Activated T-cell treated with anti-CD3 and anti-CD28 coated beads, Interleukin-2, amount 50 U/mL, for 4 hours (primary cell): Measurements from ENCODE around the gene SLBP. TPM values are rescaled to one million over a fixed set of nuclear protein-coding genes. Genes with fewer than 3 reads are reported as not detected.
"Not testable (repeated sequence)": the region's sequence is repeated elsewhere in the genome, so short reads cannot be mapped to it uniquely, and the experiment has no call there.

Experiments
- ATAC-seq, 2 donors: fragments of 200-7000 bp; cut with Tn5 transposase; one replicate each; pipeline ENCODE4 v1.10.0; 2021
- DNase-seq: peaks from one replicate; pipeline ENCODE4 v3.0.0-alpha.2; 2020
- H3K27me3 Mint-ChIP-seq: one replicate; pipeline ENCODE4 v1.8.0; 2021; ENCODE audit warnings: low read depth, mixed read lengths
- H3K36me3 Mint-ChIP-seq: one replicate; pipeline ENCODE4 v1.8.0; 2022; ENCODE audit warnings: mixed read lengths; ENCODE audit not compliant: insufficient read depth
- H3K4me1 Mint-ChIP-seq: one replicate; pipeline ENCODE4 v1.8.0; 2021; ENCODE audit warnings: low read depth, mixed read lengths
- H3K4me3 Mint-ChIP-seq: one replicate; pipeline ENCODE4 v1.8.0; 2021; ENCODE audit warnings: mild to moderate bottlenecking, moderate library complexity, mixed read lengths
- H3K9me3 Mint-ChIP-seq: one replicate; pipeline ENCODE4 v1.8.0; 2021; ENCODE audit warnings: mixed read lengths
- total RNA-seq, 3 donors: library from RNA; stranded (reverse); gene quantifications; one replicate each; pipeline ENCODE4 v1.2.1, GENCODE V29; 2021

SLBP gene
- total RNA-seq, 3 donors from 2014 or later = 131 to 171 (median 147) TPM

DNA sequence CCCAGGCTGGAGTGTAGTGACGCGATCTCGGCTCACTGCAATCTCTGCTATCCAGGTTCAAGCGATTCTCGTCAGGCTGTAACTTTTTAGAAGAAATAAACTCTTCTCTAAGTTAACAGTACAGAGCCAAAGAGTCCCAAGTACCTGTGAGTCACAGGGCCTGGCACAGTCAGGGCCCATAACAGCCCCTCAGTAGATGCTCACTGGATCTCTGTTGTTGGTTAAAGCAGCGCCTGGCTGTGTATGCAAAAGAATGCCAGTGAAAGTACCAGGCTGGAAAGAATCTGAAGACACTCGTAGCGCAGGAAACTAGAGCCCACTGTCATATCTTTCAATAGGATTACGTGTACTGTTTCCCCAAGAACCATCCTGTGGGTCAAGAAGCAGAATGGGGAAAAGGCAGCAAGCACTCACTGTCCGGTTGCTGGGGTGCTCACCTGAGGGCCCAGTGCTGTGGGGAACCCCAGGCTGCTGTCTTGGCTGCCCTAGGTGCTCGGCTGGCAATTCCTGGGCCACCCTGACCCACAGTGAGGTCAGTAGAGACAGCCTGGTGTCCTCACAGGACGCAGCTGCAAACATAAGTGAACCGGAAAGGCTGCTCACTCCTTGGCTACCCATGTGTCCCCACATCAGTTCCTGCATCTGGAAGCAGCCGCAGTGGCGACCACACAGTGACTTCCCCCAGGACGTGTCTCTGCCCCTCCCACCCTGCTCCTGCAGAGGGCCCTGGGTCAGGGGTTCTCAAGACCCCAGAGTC lies 3.1 kb upstream of the SLBP start:
- peaks cover 49% of the 10 kb centered on the region for H3K4me1 Mint-ChIP-seq
- ATAC-seq = no peak
- no peaks in the 10 kb centered on the region for H3K9me3 Mint-ChIP-seq
- no peaks in the 10 kb centered on the region for H3K27me3 Mint-ChIP-seq
- H3K4me3 Mint-ChIP-seq = peak overlapping the region; percentile 98
- no peak for DNase-seq
- H3K36me3 Mint-ChIP-seq = peaks cover 9% of the 10 kb centered on the region

DNA sequence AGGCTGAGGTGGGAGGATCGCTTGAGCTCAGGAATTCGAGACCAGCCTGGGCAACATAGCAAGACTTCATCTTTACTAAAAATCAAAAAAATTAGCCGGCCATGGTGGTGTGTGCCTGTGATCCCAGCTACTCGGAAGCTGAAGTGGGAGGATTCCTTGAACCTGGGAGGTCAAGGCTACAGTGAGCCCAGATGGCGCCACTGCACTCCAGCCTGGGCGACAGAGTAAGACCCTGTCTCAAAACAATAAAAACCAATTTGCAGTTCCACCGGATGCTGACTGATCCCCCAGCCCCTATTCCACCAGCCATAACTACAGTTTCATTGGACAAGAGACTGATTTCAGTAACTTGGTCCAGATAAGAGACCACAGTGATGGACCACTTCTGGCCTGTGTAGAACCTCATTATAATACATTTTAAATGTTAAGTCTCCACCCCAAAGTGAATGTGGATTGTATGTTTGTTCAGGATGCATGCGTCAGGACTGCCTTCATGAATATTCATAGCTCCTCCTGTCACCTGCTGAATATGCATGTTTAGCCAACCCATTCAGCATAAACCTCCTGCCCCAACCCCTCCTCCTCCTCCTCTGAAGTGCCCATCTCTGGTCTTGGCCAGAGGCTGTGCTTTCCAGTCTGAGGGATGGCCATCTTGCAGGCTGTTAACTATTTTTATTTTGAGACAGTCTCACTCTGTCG lies 2.3 kb upstream of the SLBP start:
- H3K27me3 Mint-ChIP-seq = no peaks in the 10 kb centered on the region
- H3K4me1 Mint-ChIP-seq = peaks cover 52% of the 10 kb centered on the region
- no peak for DNase-seq
- peaks cover 13% of the 10 kb centered on the region for H3K36me3 Mint-ChIP-seq
- ATAC-seq = no peak
- no peaks in the 10 kb centered on the region for H3K9me3 Mint-ChIP-seq
- H3K4me3 Mint-ChIP-seq = peak overlapping the region; percentile 98

- Mint-ChIP-seq H3K9me3 (no peaks in the 10 kb centered on the region), H3K4me1 (peaks cover 53% of the 10 kb centered on the region), H3K4me3 (peak overlapping the region; percentile 98), H3K36me3 (peaks cover 17% of the 10 kb centered on the region), H3K27me3 (no peaks in the 10 kb centered on the region)
- DNase-seq (no peak), ATAC-seq (peak; percentile 1)
Observed at GRCh38 chr4:1713003-1713851, 1.1 kb upstream of the SLBP start.

DNA sequence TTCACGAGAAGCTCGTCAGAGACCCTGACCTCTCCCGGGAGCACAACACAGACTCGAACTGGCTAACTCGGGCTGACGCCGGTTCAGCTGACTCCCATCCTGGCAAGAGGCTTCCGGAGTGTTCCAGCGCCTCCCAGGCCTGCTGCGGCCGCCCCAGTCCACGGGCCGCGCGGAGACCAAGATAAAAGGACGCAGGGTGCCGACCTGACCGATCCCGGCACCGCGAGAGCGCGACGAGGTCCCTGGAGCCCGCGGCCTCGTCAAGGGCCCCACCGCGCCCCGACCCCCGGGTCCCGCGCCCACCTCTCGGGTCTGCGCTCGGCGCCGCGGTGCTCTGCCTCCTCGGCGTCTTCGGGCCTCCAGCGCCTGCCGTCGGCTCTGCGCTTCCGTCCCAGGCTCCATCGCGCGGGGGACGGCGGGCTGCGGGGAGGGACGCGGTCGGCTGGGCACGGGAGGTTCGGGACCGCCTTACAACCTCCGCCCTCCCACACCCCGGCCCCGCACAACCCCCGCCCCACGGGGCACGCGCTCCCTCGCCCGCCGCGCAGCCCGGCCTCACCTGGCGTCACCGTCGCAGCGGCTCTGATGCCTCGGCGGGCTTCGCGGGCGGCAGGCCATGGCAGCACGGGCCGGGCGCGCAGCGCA lies 426 bp downstream of the SLBP start:
- Mint-ChIP-seq H3K4me1 (peaks cover 54% of the 10 kb centered on the region), H3K36me3 (peaks cover 19% of the 10 kb centered on the region), H3K4me3 (peak overlapping the region; percentile 99), H3K9me3 (no peaks in the 10 kb centered on the region), H3K27me3 (no peaks in the 10 kb centered on the region)
- ATAC-seq (peak; percentile 29 to 35), DNase-seq (no peak)

DNA sequence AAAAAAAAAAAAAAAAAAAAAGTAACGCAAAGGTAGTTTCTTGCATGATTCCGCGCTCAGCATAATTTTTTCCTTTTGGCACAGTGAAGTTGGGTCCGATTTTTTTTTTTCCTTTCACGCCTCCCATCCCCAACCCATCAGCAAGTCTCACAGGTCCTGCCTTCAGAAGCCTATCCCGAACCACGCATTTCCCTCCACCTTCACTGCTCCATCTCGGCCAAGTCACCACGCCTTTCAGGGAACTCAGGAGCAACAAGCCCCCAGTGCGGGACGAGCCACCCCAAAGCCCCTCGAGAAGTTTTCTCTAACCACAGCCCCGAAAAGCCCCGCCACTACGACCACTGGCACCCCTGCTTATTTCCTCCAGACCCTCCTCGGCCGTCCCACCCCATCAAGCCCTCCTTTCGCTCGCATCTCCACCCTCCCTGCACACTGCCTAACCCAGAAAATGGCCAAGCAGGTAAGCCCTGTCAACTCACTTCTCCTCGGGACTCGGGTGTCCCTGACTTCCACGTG lies 1.0 kb downstream of the SLBP start:
- H3K4me3 Mint-ChIP-seq = peak overlapping the region; percentile 99
- peaks cover 54% of the 10 kb centered on the region for H3K4me1 Mint-ChIP-seq
- DNase-seq = no peak
- no peaks in the 10 kb centered on the region for H3K9me3 Mint-ChIP-seq
- ATAC-seq = no peak
- H3K27me3 Mint-ChIP-seq = no peaks in the 10 kb centered on the region
- peaks cover 23% of the 10 kb centered on the region for H3K36me3 Mint-ChIP-seq

DNA sequence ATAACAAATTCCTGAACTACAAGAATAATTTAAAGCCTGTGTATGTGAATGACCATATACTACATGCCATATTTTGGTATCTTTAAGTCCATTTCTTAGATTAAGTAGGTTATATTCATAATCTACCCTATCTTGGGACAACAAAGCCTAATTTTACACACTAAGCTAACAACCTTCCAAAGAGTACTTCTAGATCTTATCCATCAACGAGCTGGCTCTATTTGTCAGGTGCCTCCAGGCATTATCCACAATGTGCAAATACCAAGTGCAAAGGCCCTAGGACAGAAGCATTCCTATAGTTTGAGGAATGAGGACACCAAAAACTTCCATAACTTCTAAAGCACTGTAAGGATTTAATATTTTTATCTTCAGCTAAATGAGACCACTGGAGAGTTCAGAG lies 3.5 kb downstream of the SLBP start:
- ATAC-seq (no peak), DNase-seq (no peak)
- no peaks in the 10 kb centered on the region for H3K27me3 Mint-ChIP-seq
- peak overlapping the region; percentile 40 for H3K4me3 Mint-ChIP-seq
- H3K4me1 Mint-ChIP-seq = peaks cover 47% of the 10 kb centered on the region
- peaks cover 36% of the 10 kb centered on the region for H3K36me3 Mint-ChIP-seq
- H3K9me3 Mint-ChIP-seq = no peaks in the 10 kb centered on the region

DNA sequence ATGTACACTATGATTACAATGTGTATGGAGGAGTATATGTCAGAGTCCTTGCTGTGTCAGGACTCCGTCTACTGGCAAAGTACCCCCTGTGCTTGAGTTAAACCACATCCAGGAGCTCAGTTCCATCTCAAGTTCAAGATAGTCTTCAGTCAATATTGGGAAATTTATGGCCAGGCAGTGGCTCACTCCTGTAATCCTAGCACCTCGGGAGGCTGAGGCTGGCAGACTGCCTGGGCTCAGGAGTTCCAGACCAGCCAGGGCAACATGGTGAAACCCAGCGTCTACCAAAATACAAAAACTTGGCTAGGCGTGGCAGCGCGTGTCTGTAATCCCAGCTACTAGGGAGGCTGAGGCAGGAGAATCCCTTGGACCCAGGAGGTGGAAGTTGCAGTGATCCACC lies 5.8 kb downstream of the SLBP start:
- Mint-ChIP-seq H3K27me3 (no peaks in the 10 kb centered on the region), H3K9me3 (no peaks in the 10 kb centered on the region), H3K4me1 (peaks cover 46% of the 10 kb centered on the region), H3K36me3 (peaks cover 42% of the 10 kb centered on the region), H3K4me3 (no peak overlapping the region)
- DNase-seq (no peak), ATAC-seq (no peak)

DNA sequence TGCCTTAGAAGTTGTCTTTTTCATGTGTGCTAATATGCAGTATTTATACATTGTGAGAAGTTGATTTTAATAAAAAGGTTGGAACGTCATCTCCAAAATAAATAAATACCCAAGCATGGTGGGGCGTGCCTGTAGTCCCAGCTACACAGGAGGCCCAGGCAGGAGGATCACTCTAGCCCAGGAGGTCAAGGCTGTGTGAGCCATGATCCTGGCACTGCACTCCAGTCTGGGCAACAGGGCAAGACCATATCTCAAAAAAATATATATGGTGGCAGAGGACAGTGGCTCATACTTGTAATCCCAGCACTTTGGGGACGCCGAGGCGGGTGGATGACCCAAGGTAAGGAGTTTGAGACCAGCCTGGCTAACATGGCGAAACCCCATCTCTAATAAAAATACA lies 6.4 kb downstream of the SLBP start:
- H3K27me3 Mint-ChIP-seq = no peaks in the 10 kb centered on the region
- H3K4me3 Mint-ChIP-seq = no peak overlapping the region
- H3K36me3 Mint-ChIP-seq = peaks cover 38% of the 10 kb centered on the region
- ATAC-seq = no peak
- peaks cover 42% of the 10 kb centered on the region for H3K4me1 Mint-ChIP-seq
- no peaks in the 10 kb centered on the region for H3K9me3 Mint-ChIP-seq
- DNase-seq = no peak

GRCh38 chr4:1703867-1704266 lies 8.3 kb downstream of the SLBP start:
- Mint-ChIP-seq H3K27me3 (no peaks in the 10 kb centered on the region), H3K9me3 (no peaks in the 10 kb centered on the region), H3K4me1 (peaks cover 27% of the 10 kb centered on the region), H3K36me3 (peaks cover 36% of the 10 kb centered on the region), H3K4me3 (no peak overlapping the region)
- ATAC-seq (no peak), DNase-seq (no peak)

GRCh38 chr4:1701671-1702070 lies 10.4 kb downstream of the SLBP start:
- peaks cover 30% of the 10 kb centered on the region for H3K36me3 Mint-ChIP-seq
- H3K9me3 Mint-ChIP-seq, H3K27me3 Mint-ChIP-seq, ATAC-seq, H3K4me3 Mint-ChIP-seq, DNase-seq: not testable (repeated sequence)
- peaks cover 18% of the 10 kb centered on the region for H3K4me1 Mint-ChIP-seq

- Mint-ChIP-seq H3K27me3 (no peaks in the 10 kb centered on the region), H3K9me3 (no peaks in the 10 kb centered on the region), H3K4me3 (no peak overlapping the region), H3K4me1 (peaks cover 4% of the 10 kb centered on the region), H3K36me3 (peaks cover 37% of the 10 kb centered on the region)
- ATAC-seq (no peak), DNase-seq (no peak)
Observed at GRCh38 chr4:1695913-1696312, 16.2 kb downstream of the SLBP start.

DNA sequence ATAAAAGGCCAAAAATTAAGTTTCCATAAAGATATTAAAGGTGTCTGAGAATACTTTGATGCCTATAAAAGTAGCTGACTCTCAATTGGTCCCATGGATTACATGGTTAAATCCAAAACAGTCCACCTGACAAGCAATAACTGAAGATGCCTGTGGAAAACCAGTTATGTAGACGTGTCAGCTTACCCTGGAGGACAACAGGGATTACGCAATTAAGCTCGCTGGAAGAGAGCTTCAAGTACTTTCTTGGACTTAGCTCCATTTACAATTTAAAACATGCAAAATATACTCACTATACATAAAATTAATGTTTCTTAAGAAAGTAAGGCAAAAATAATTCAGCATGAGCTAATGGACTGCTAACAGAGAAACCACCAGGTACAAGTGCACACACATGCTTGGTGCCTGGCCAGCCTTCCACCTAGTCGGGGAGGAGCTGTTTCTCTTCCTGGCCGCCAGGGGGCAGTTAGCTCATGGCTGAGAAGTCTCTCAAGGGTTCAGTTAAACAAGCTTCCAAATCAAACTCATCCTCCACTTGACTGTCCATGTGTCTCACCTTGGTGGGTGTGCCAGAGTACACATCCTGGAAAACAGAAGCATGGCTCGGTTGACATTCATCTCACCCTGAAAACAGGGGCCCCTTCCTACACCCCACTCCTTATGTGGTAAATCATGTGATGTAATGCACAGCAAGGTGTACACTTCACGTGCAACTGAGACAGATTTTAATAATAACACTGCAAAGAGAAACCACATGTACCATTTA lies 18.8 kb downstream of the SLBP start:
- Mint-ChIP-seq H3K36me3 (peaks cover 36% of the 10 kb centered on the region), H3K27me3 (no peaks in the 10 kb centered on the region), H3K4me3 (no peak overlapping the region), H3K4me1 (peaks cover 4% of the 10 kb centered on the region), H3K9me3 (no peaks in the 10 kb centered on the region)
- ATAC-seq = peak; percentile 90
- DNase-seq = peak; percentile 77

DNA sequence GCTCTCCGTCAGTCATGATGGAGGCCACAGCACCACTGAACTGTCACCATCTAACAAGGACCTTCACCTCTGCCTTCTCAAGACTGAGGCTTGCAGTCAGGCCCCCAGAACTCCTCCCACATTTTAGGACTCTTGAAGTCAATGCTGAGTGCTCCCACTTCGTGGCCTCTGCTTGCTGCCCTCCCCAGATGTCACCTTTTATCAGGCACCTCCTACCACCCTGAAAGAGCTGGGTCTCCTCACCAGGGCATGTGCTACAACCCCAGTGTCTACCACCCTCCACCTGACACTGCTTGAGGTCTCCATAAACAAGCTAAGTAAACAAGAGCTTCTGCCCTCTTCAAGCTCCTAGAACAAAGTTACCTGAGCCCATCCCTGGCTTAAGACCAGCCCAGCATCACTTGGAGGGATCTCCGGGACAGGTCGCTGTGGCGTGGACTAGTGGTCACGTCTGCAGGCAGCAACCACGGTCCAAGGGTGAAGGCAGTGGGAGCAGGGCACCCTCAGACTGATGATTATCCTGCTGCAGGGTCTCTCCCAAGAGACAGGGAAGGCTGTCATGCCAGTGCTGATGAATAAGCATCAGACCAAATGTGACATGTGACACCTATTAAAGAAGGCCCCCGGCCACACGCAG lies 20.3 kb downstream of the SLBP start:
- Mint-ChIP-seq H3K27me3 (no peaks in the 10 kb centered on the region), H3K4me1 (peaks cover 4% of the 10 kb centered on the region), H3K4me3 (no peak overlapping the region), H3K9me3 (no peaks in the 10 kb centered on the region), H3K36me3 (peaks cover 36% of the 10 kb centered on the region)
- DNase-seq (no peak), ATAC-seq (no peak)
